NCI-H2227 treated with DMSO at 0.1 percent for 48 hours (cell line): ENCODE measurements around the gene IGSF23.

ENCODE experiments used
- DNase-seq: peaks from one replicate; lab custom pipeline; 2025; lab: John Stamatoyannopoulos, UW

IGSF23 gene

GRCh38 chr19:44641501-44642265 is 28.3 kb downstream of the IGSF23 start:
- no peak for DNase-seq

DNA sequence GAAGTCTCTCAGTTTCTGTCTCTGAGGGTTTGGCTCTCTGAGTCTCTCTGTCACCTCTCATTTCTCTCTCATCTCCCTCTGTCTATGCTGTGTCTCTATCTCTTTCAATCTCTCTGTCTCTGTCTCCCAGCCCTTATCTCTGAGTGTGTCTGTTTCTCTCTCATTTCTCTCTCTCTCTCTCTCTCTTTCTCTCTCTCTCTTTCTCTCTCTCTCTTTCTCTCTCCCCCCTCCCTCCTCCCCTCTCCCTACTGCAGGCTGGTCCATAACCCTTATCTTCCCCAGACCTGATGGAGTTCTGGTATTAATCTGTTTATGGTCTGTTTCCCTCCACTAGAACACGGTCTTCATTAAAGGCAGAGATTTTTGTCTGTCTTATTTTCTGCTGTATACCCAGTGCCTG is 29.0 kb downstream of the IGSF23 start:
- no peak for DNase-seq

DNA sequence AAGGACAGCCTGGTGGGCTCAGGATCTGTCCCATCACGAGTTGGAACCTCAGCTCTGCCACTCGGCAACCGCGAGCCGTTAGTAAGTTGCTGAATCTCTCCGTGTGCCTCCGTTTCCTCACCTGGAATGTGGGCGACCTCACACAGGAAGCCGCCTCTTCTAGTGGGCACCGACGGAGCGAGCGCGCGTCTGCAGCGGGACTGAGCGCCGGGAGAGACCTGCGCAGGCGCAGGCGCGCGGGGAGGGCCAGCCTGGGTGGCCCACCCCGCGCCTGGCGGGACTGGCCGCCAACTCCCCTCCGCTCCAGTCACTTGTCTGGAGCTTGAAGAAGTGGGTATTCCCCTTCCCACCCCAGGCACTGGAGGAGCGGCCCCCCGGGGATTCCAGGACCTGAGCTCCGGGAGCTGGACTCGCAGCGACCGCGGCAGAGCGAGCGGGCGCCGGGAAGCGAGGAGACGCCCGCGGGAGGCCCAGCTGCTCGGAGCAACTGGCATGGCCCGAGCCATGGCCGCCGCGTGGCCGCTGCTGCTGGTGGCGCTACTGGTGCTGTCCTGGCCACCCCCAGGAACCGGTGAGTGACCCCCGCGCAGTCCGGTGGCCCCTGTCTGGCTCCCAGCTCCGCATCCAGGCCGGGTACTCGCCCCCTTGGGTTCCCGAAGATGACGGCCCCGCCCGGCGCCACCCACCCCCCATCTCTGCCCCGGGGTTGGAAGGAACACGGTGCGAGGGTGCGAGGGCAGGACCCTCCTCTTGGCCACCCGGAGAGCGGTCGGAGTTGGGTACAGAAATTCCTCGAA is 30.4 kb downstream of the IGSF23 start, which contains the start of gene PVR:
PVR (plus strand) TSS at position 306 of the 797 bp plus-strand sequence; CDS start at position 493, 187 bp downstream.
- peak; percentile 23 for DNase-seq

DNA sequence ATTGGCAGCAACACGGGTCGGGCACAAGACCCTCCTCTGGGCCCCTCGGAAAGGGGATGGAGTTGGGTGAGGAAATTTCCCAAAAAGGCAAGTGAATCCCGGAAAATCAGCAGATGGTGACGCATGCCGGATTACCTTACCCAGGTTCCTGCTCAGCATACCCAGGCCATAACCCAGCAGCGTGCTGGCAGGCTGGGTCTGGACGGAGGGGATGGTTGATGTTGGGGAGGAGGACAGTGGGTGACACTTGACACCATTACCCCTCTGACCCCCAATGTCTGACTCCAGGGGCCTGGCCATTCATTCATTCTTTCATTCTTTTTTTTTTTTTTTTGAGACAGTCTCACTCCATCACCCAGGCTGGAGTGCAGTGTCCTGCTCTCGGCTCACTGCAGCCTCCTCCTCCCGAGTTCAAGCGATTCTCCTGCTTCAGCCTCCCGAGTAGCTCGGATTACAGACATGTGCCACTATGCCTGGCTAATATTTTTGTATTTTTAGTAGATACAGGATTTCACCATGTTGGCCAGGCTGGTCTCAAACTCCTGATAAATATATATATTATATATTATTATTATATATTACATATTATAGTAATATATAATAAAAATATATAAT is 31.1 kb downstream of the IGSF23 start:
- no peak for DNase-seq

DNA sequence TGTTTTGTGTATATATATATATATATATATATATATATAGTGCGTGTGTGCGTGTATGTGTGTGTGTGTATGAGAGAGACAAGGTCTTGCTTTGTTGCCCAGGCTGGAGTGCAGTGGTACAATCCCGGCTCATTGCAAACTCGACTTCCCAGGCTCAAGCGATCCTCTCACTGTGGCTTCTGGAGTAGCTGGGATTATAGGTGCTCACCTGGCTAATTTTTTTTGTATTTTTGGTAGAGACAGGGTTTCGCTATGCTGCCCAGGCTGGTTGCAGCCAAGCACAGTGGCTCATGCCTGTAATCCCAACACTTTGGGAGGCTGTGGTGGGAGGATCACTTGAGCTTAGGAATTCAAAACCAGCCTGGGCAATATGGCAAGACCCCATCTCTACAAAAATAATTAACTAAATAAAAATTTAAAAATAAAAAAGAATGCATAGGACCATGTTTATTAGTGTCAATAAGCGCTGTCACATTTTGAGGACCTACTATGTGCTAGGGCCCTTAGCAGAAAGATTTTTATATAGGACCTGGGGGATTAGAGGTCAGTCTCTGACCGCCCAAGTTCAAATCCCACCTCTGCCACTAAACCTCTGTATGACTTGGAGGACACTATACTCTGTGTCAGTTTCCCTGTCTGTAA is 32.2 kb downstream of the IGSF23 start:
- no peak for DNase-seq

DNA sequence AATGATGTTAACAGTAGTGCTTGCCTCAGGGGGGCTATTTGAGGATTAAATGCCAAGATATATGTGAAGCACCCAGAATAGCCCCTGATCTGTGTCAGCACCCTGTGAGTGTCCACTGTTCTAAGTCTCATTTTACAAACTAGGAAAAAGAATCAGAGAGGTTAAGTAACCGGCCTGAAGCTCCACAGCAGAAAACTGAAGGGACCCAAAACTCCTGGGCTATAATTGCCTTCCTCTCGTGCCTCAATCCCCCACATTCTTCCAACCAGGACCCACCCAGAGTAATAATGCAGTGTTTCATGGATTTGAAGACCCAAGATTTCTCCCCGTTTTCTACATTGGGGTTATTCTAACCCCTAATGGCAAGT is 32.7 kb downstream of the IGSF23 start:
- no peak for DNase-seq

- DNase-seq, result no peak
These were observed 33.8 kb downstream of the IGSF23 start for GRCh38 chr19:44647144-44647543.

DNA sequence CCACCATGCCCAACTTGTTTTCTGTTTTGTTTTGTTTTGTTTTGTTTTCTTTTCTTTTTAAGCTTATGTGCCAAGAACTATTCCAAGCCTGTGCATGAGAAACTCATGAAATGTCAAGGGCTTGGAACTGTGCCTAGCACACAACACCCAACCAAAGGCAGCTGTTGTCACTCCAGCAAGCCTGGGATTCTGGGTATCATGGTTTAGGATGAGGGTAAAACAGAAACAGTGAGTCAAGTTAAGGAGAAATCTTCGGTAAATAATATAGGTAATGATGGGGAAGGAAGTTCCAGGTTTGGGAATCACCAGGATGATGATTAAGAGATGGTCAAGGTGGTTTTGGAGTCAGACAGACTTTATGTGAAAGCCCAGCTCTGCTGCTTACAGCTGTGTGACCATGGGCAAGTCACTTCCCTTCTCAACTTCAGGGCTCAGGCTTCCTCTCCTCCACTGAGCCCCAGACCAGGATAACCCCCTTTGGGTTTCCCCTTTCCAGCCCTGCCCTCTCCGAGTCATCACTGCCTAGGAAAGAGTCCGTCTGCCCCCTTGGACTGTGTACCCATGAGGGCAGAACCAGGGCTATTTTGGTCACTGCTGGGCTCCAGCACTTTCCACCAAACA is 35.4 kb downstream of the IGSF23 start:
- no peak for DNase-seq

DNA sequence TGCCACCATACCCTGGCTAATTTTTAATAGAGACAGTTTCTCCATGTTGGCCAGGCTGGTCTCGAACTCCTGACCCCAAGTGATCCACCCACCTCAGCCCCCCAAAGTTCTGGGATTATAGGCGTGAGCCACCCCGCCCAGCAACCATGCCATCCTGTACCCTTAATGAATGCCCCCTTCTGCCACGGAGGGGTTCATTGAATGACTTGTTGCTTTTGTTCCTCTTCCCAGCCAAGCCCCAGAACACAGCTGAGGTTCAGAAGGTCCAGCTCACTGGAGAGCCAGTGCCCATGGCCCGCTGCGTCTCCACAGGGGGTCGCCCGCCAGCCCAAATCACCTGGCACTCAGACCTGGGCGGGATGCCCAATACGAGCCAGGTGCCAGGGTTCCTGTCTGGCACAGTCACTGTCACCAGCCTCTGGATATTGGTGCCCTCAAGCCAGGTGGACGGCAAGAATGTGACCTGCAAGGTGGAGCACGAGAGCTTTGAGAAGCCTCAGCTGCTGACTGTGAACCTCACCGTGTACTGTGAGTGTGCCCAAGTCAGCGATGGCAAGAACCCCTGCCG is 36.3 kb downstream of the IGSF23 start:
- no peak for DNase-seq

DNA sequence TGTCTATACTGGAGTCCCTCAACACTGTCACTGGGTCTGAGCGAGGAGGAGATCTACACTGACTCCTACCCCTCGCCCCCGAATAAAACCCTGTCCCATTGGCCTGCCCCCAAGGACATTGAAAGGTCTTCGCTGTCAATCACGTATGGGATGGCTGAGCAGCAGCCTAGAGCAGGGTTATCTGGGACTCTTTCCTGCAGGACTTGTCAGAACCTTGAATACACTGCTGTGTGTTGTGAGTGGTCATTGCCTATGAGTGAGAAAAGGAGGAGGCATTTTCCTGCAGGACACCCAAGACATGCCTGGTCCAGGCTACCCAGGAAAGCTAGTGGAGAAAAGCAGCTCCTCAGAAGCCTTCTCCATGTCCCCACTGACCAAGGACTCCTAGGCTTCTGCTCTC is 40.0 kb downstream of the IGSF23 start:
- no peak for DNase-seq

- DNase-seq, result no peak
These were observed 40.8 kb downstream of the IGSF23 start for GRCh38 chr19:44653977-44654774.

- DNase-seq, result no peak
These were observed 44.0 kb downstream of the IGSF23 start for GRCh38 chr19:44657211-44657921.

GRCh38 chr19:44658069-44658733 is 44.8 kb downstream of the IGSF23 start:
- no peak for DNase-seq

DNA sequence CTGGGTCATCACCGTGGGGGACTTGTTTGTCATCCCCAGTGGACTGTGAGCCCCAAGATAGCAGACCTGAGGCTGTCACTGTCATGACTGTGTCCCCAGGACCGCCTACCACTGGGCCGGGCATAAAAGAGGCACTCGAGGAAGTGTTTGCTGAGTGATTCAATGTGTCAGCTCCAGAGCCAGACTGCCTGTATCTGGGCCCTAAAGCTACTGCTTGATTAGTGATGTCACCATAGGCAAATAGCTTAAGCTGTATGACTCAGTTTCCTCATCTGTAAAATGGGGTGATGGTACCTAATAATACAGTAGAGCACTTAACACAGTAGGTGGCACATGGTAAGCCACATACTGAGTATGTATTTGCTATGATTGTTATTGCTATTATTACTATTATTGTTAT is 46.7 kb downstream of the IGSF23 start:
- no peak for DNase-seq

GRCh38 chr19:44661205-44661604 is 47.8 kb downstream of the IGSF23 start:
- no peak for DNase-seq

DNA sequence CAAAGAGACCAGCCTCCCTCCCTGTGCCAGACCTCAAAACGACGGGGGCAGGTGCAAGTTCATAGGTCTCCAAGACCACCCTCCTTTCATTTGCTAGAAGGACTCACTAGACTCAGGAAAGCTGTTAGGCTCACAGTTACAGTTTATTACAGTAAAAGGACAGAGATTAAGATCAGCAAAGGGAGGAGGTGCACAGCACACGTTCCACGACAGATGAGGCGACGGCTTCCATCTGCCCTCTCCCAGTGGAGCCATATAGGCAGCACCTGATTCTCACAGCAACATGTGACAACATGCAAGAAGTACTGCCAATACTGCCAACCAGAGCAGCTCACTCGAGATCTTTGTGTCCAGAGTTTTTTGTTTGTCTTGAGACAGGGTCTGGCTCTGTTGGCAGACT is 48.5 kb downstream of the IGSF23 start:
- DNase-seq, result no peak

DNA sequence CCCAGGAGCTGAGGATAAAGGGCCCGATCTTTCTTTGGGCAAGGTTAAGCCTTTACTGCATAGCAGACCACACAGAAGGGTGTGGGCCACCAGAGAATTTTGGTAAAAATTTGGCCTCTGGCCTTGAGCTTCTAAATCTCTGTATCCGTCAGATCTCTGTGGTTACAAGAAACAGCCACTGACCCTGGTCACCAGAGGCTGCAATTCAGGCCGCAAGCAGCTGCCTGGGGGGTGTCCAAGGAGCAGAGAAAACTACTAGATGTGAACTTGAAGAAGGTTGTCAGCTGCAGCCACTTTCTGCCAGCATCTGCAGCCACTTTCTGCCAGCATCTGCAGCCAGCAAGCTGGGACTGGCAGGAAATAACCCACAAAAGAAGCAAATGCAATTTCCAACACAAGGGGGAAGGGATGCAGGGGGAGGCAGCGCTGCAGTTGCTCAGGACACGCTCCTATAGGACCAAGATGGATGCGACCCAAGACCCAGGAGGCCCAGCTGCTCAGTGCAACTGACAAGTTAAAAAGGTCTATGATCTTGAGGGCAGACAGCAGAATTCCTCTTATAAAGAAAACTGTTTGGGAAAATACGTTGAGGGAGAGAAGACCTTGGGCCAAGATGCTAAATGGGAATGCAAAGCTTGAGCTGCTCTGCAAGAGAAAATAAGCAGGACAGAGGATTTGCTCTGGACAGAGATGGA is 49.5 kb downstream of the IGSF23 start:
- no peak for DNase-seq

- no peak for DNase-seq
These were observed 50.6 kb downstream of the IGSF23 start for GRCh38 chr19:44663996-44664395.

GRCh38 chr19:44664976-44665375 is 51.6 kb downstream of the IGSF23 start:
- no peak for DNase-seq
